DOHH2 (cell line): Measurements from ENCODE around the gene GALNT2.

Source experiments
- CTCF ChIP-seq: fragments of 200-600 bp; sonication (generic); IDR thresholded peaks from one replicate; pipeline ENCODE4 v1.5.1; 2014; ENCODE audit warnings: antibody characterized with exemption, mild to moderate bottlenecking, low read depth, low read length; ENCODE audit not compliant: poor library complexity, severe bottlenecking
- EZH2phosphoT487 ChIP-seq: fragments of 200-600 bp; sonication (generic); IDR thresholded peaks from 2 replicates; pipeline ENCODE4 v1.6.1; 2017; ENCODE audit warnings: borderline replicate concordance, mild to moderate bottlenecking, antibody characterized with exemption, low read length, moderate library complexity, mixed read lengths

- TF ChIP-seq CTCF, result no peak
- no peak for TF ChIP-seq EZH2phosphoT487
These were observed 187.2 kb downstream of the GALNT2 start for GRCh38 chr1:230254265-230254664.
